HepG2 (cell line): ENCODE results near the gene ATP2B2. TPM values are rescaled to one million over a fixed set of nuclear protein-coding genes. Genes with fewer than 3 reads are reported as not detected.

Source experiments
- ATAC-seq: fragments of 200-7000 bp; cut with Tn5 transposase; 3 replicates; pipeline ENCODE4 v1.9.1; 2020; ENCODE audit warnings: mild to moderate bottlenecking, moderate library complexity
- BruUV-seq: library from RNA; stranded (reverse); fragments of 400-500 nt; replicated peaks from 2 replicates; lab custom pipeline; 2021; lab: Mats Ljungman, UMichigan
- CTCF ChIA-PET: fragments of 300-600 bp; formaldehyde crosslinking; extraction: SDS; loops from one replicate; lab custom pipeline; 2021; ENCODE audit warnings: low total read pairs, inconsistent platforms, low intra/inter-chr PET ratio; lab: Yijun Ruan, JAX
- POLR2A ChIA-PET: fragments of 350-600 bp; sonication (Branson Sonifier 250); formaldehyde crosslinking; loops from one replicate; lab custom pipeline; 2020; ENCODE audit warnings: antibody characterized with exemption, inconsistent platforms; lab: Yijun Ruan, JAX
- DNase-seq: peaks from one replicate; pipeline ENCODE4 v3.0.0-alpha.2; 2015; ENCODE audit warnings: low spot score
- FAIRE-seq: peaks from 3 replicates; lab custom pipeline; 2011; peaks lifted over from hg19 to GRCh38; lab: Jason Lieb, UNC
- H2AFZ ChIP-seq: one replicate; pipeline ENCODE4 v1.6.1; 2011; ENCODE audit warnings: low read length, inconsistent platforms
- H3K27ac ChIP-seq: fragments of 300-600 bp; 3 replicates; pipeline ENCODE4 v1.8.0; 2011; ENCODE audit warnings: mixed run types, mild to moderate bottlenecking, mixed read lengths, low read length, inconsistent platforms; ENCODE audit not compliant: insufficient read depth; ENCODE audit errors: extremely low read length
- H3K27me3 ChIP-seq, 2 experiments: fragments of 200-600 bp in 1 of 2; 2 replicates in 1 of 2; 3 replicates in 1 of 2; pipeline versions ENCODE4 v1.6.0 to v1.8.0; 2011; ENCODE audit warnings: low read length in 2 of 2, mild to moderate bottlenecking in 2 of 2, moderate library complexity in 2 of 2, inconsistent platforms in 1 of 2; ENCODE audit not compliant: insufficient read depth in 2 of 2, control insufficient read depth in 1 of 2
- H3K36me3 ChIP-seq, 2 experiments: fragments of 200-600 bp in 1 of 2; replicated peaks in 1 of 2; 2 replicates in 1 of 2; 3 replicates in 1 of 2; pipeline versions ENCODE4 v1.5.1 to v1.8.0; 2011; ENCODE audit warnings: low read length in 2 of 2, inconsistent platforms in 1 of 2; ENCODE audit not compliant: insufficient read depth in 2 of 2, control insufficient read depth in 1 of 2
- H3K4me1 ChIP-seq: 2 replicates; pipeline ENCODE4 v1.5.1; 2012; ENCODE audit warnings: low read length, inconsistent platforms; ENCODE audit not compliant: insufficient read depth
- H3K4me2 ChIP-seq: 2 replicates; pipeline ENCODE4 v1.6.0; 2011; ENCODE audit warnings: low read depth, low read length, inconsistent platforms
- H3K4me3 ChIP-seq, 3 experiments: fragments of 200-600 bp in 1 of 3; sonication (generic), shearing (Covaris generic) in 1 of 3; replicated peaks in 1 of 3; 2 replicates each; pipeline ENCODE4 v1.5.1; 2011 to 2016; ENCODE audit warnings: low read length in 3 of 3, inconsistent platforms in 2 of 3, low read depth in 2 of 3, mild to moderate bottlenecking in 2 of 3, control low read depth in 1 of 3, mixed read lengths in 1 of 3; ENCODE audit not compliant: insufficient read depth in 1 of 3
- H3K79me2 ChIP-seq: one replicate; pipeline ENCODE4 v1.6.1; 2011; ENCODE audit warnings: low read length, inconsistent platforms; ENCODE audit not compliant: insufficient read depth
- H3K9ac ChIP-seq: 2 replicates; pipeline ENCODE4 v1.6.0; 2011; ENCODE audit warnings: mild to moderate bottlenecking, low read depth, low read length, inconsistent platforms; ENCODE audit not compliant: insufficient read depth
- H3K9me3 ChIP-seq: 2 replicates; pipeline ENCODE4 v1.5.1; 2012; ENCODE audit warnings: mild to moderate bottlenecking, low read length
- H4K20me1 ChIP-seq: 2 replicates; pipeline ENCODE4 v1.6.0; 2011; ENCODE audit warnings: inconsistent platforms, mild to moderate bottlenecking, low read length, moderate library complexity; ENCODE audit not compliant: insufficient read depth
- ZKSCAN1 ChIP-seq: fragments of 150-350 bp; IDR thresholded peaks from 2 replicates; pipeline ENCODE4 v1.6.1; 2014; ENCODE audit warnings: low read length
- ZNF543 ChIP-seq: sonication (generic); formaldehyde crosslinking; IDR thresholded peaks from 2 replicates; pipeline ENCODE4 v1.4.0; 2020; ENCODE audit warnings: mild to moderate bottlenecking, missing genetic modification reagents
- WGBS: methylation state at CpG from one replicate; pipeline ENCODE4 v1.1.6; 2017; ENCODE audit warnings: low lambda C conversion rate; 5-methylcytosine and 5-hydroxymethylcytosine counted together
- in situ Hi-C: cut with HindIII; loops from 2 replicates; pipeline ENCODE4 v1.10.0; 2017; ENCODE audit warnings: low pct_unique_long_range_greater_than_20kb; ENCODE audit not compliant: extremely low pct_ligation_motif_present
- intact Hi-C: fragments of 100-400 bp; cut with micrococcal nuclease; formaldehyde crosslinking; loops from one replicate; pipeline ENCODE4 v1.10.0; 2022; ENCODE audit not compliant: unreplicated experiment
- polyA plus RNA-seq, 8 experiments: library from polyadenylated mRNA; depleted of rRNA in 3 of 8; stranded (reverse) in 7 of 8; unstranded in 1 of 8; fragments of >200 nt; fragmentation: Illumina TruSeq in 4 of 8; extraction: Trizol in 4 of 8; gene quantifications; 2 replicates each; pipeline versions ENCODE4 v1.2.1 to v1.2.3, GENCODE V29; 2011 to 2016; ENCODE audit warnings: low read depth in 4 of 8, missing spikeins in 1 of 8, mixed read lengths in 1 of 8; ENCODE audit not compliant: insufficient read depth in 1 of 8
- total RNA-seq, 5 experiments: library from RNA; depleted of rRNA; stranded (reverse); fragments of >200 nt; fragmentation: Illumina TruSeq; extraction: Trizol; gene quantifications; 2 replicates each; pipeline ENCODE4 v1.2.3, GENCODE V29; 2016; ENCODE audit warnings: low read depth in 1 of 5
- TF ChIP-seq, protein P1 (sequence below): sonication (generic); formaldehyde crosslinking; IDR thresholded peaks from 2 replicates; pipeline ENCODE4 v1.4.0; 2020; ENCODE audit warnings: mild to moderate bottlenecking, missing genetic modification reagents

ATP2B2 gene
- total and polyA plus RNA-seq, 2 of the 13 experiments (the other 11 are each of a cell fraction or from before 2014, with no cell fraction given): 1.5 to 2.3 TPM

DNA sequence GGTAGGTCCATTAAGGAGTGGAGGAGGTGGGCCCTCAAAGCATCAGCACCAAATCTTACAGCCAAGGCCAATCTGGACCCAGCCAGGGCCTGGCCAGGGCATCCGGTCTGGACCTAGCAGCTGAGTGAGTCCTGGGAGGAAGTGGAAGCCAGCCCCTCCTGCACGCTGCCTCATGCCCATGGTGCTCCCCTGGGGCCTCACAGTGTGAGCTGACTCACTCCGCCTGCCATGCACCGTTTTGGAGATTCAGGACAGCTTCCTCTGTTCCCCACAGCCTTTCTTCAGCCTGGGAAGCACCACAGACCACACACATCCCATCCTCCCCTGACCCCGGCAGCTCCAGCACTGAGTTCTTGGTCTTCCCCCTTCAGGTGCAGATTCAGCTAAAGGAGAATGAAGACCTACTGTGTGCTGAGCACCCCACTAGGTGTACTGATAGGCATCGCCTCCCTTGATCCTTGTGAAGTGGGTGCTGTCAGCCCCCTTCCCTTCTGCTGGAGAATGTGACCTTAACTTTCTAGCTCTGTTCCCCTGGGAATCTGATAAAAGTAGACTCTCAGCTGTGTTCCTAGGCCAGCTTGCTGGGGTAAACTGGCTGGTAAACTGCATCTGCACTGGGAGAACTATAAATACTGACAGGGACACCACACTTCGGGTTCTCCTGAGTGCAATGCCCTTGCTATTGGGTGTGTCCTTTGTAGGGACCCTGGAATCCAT, 147.6 kb downstream of the ATP2B2 start:
- CTCF ChIA-PET: no interaction called here
- ATAC-seq (no peak), DNase-seq (no peak), FAIRE-seq (no peak)
- in situ Hi-C loops: no loop called here
- H3K9ac ChIP-seq: no peak overlapping the region
- no peaks in the 10 kb centered on the region; a peak in 1 of 5 replicates for H3K36me3 ChIP-seq
- no peaks in the 10 kb centered on the region for H3K4me1 ChIP-seq
- POLR2A ChIA-PET: no interaction called here
- no peak overlapping the region for H2AFZ ChIP-seq
- no peaks in the 10 kb centered on the region for H3K9me3 ChIP-seq
- intact Hi-C loops: no loop called here
- H3K27ac ChIP-seq: no peak overlapping the region
- H3K4me3 ChIP-seq: no peak overlapping the region
- BruUV-seq: no TSS peak
- 58% methylated on average over 3 of the region's 7 CpGs for WGBS
- TF ChIP-seq ZNF543 (no peak), ZKSCAN1 (peak; percentile 84)
- TF ChIP-seq, protein P1, sequence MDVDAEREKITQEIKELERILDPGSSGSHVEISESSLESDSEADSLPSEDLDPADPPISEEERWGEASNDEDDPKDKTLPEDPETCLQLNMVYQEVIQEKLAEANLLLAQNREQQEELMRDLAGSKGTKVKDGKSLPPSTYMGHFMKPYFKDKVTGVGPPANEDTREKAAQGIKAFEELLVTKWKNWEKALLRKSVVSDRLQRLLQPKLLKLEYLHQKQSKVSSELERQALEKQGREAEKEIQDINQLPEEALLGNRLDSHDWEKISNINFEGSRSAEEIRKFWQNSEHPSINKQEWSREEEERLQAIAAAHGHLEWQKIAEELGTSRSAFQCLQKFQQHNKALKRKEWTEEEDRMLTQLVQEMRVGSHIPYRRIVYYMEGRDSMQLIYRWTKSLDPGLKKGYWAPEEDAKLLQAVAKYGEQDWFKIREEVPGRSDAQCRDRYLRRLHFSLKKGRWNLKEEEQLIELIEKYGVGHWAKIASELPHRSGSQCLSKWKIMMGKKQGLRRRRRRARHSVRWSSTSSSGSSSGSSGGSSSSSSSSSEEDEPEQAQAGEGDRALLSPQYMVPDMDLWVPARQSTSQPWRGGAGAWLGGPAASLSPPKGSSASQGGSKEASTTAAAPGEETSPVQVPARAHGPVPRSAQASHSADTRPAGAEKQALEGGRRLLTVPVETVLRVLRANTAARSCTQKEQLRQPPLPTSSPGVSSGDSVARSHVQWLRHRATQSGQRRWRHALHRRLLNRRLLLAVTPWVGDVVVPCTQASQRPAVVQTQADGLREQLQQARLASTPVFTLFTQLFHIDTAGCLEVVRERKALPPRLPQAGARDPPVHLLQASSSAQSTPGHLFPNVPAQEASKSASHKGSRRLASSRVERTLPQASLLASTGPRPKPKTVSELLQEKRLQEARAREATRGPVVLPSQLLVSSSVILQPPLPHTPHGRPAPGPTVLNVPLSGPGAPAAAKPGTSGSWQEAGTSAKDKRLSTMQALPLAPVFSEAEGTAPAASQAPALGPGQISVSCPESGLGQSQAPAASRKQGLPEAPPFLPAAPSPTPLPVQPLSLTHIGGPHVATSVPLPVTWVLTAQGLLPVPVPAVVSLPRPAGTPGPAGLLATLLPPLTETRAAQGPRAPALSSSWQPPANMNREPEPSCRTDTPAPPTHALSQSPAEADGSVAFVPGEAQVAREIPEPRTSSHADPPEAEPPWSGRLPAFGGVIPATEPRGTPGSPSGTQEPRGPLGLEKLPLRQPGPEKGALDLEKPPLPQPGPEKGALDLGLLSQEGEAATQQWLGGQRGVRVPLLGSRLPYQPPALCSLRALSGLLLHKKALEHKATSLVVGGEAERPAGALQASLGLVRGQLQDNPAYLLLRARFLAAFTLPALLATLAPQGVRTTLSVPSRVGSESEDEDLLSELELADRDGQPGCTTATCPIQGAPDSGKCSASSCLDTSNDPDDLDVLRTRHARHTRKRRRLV: no peak
- TF ChIP-seq, all 625 proteins: peak for 1
- Histone ChIP-seq H4K20me1 (no peaks in the 10 kb centered on the region), H3K79me2 (no peaks in the 10 kb centered on the region), H3K27me3 (peaks cover 1 to 9% of the 10 kb centered on the region in 2 experiments; a peak in 1 of 5 replicates), H3K4me2 (no peak overlapping the region)
